GM19193 (cell line): ENCODE data around the gene OXCT1.

Experiments used
- POLR2A ChIP-seq: IDR thresholded peaks from 4 replicates; pipeline ENCODE4 v1.6.1; 2011; ENCODE audit not compliant: insufficient read depth, insufficient read length; ENCODE audit errors: extremely low read depth

The OXCT1 gene

DNA sequence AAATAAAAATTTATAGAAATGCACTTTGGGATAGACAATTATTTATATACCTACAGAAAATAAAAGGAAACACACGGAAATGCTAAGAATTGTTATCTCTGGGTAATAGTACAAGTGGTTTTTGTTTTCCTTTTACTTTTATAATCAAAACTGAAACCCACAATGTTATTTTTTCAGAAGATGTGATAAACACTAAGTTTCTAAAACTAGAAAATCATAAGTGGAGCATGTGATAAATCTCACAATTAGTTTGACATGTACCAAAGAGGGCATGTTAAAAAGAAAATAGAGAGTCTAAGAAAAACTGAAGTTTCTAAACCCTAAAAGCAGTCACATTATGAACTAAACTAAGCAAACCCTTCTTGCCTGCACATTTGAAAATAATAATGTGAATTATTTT is 61.1 kb downstream of the OXCT1 start:
- no peak for TF ChIP-seq POLR2A

DNA sequence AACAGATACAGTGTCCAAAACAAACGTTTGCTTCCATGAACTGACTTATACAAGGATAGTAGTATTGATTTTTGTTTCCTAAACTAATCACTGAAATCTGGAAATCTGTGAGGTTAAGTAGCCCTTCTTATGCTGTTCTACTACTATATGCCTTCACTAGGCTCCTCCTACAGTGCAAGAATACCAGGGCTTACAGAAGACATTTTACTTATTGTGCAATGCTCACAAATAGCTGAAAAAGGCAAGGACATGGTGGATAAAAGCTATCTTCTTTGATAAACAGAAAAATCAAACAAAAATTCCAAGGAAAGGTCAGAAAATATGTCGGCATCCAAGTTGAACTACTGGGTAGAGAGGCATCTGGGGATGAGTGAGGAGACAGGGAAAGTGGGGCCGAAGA is 61.9 kb downstream of the OXCT1 start:
- no peak for TF ChIP-seq POLR2A

DNA sequence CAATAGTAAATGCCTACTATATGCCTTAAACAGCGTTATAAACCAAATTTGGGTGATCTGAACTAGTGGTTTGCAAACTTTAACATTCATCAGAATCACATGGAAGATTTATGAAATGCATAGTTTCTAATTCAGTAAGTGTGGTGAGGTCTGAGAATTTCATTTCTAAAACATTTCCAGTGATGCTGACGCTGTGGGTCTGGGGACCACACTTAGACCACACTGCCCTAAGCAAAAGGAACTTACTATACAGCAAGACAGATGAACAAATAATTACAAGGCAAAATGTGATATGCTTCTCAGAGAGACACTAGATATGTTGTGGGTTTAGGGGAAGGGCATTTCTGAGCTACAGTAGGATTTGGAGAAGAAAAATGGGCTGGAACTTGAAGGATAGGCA is 72.6 kb downstream of the OXCT1 start:
- TF ChIP-seq POLR2A: no peak

DNA sequence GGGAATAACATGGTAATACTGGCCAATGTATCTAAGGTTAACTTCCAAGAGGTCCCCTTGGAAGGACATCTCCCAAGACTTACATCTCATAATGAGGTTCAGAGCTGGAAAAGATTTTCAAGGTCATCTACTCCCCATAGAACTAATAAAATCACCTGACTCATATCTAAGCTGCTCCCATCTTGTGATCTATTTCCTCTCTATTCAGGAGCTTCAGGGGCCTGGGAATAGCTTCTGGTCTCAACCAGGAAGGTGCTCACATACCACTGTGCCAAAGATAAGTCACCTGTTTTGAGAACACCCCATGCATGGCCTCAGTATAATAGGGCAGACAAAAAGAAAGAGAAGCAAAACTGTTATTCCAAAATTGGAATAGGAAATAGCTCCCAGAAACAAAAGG is 74.2 kb downstream of the OXCT1 start:
- TF ChIP-seq POLR2A: no peak

DNA sequence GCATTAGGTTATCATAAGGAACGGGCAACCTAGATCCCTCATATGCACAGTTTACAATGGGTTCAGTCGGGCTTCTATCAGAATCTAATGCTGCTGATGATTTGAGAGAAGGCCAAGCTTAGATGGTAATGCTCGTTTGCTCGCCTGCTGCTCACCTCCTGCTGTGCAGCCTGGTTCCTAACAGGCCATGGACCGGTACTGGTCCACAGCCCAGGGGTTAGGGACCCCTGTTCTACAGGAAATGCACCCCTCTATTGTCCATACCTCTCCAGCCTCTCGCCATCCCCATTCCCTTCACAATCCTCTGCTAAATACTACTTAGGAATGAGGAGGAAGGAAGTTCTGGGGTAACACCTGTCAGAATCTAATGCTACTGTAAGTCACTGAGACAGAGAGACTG is 75.1 kb downstream of the OXCT1 start:
- TF ChIP-seq POLR2A: no peak

DNA sequence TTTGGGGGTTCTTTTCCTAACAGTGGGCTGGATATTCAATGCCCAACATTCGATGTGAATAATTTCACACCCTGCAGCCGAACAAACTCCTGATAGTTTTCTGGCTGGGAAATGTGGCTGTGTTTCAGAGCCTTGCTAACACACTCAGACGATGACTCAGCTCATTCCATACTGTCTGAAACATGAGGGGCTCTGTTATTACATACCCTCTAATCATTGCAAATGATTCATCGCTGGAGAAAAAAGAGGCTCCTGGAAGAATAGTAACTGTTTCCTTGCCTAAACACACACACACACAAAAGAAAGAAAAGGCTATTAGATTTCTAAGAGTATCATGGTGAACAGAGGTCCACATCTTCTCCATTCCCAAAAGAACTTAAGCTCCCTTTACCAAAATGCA is 75.8 kb downstream of the OXCT1 start:
- no peak for TF ChIP-seq POLR2A

DNA sequence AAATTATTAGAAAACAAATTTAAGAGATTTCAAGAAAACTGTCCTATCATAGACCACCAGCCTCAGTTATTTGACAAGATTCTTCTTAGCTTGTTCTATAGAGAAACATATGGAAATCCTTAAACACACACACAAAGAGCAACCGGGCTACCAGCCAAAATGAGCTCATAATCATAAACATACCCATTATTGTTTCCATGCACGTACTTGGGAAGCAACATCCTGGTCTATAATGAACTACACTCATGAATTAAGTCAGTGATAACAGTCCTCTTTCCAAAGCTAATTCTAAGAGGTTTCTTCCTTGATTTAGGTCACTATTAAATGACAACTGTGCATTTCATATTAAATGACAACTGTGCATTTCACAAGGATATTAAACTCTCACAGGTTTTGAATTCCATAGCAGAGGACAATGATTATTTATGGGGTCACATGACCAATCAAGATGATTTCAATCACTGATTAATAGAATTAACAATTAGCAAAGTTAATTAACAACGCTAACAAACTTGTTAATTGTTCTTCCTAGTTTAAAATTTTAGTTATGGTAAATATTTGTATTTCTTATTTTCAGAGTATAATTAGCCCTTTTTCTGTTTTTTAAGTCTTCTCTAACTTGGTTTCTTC is 77.0 kb downstream of the OXCT1 start:
- no peak for TF ChIP-seq POLR2A

DNA sequence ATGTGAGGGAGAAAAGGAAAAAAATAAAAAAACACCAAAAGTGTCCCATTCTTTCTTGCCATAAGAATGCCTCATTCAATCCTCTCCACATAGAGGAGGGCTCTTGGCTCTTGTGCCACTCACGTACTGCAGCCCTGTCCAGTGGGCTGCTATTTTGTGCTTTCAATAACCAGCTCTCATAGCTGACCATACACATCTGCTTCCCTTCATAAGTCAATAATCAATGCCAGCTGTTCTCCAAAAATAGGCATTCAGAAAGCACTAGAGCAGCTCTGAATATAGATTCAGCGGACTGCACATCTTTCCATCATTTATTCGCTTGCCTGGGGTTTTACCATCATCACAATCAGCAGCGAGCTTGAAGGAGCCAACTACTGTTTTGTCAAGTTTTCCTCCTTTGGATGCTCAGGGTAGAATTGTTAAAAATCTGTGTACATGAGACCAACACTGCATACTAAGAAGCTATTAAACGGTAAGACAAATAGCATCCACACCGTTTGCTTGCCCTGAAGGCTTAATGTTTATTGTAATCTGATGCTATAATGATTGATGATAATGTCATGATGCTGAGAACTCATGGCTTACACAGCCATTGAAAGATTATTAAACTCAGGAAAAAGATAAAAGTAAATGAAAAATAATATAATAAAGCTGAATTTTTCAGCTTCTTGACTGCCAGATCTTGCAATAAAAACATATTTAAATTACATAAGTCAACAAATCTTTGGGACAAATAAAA is 80.0 kb downstream of the OXCT1 start:
- no peak for TF ChIP-seq POLR2A

DNA sequence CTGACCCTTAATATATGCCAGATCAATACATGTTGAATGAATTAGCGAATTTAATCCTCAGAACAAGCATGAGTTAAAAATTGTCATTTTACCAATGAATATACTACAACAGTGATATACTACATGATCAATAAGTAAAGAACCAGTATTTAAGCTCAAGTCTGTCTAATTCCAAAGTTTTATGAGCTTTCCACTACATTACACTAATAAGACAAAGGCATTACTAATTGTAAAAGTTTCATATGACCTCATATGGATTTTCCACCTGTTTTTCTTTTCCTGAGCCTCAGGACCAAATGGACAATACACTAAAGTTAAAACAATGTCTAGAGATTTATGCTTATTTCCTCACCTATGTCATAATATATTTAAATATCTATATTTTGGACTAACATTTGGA is 80.8 kb downstream of the OXCT1 start:
- no peak for TF ChIP-seq POLR2A

DNA sequence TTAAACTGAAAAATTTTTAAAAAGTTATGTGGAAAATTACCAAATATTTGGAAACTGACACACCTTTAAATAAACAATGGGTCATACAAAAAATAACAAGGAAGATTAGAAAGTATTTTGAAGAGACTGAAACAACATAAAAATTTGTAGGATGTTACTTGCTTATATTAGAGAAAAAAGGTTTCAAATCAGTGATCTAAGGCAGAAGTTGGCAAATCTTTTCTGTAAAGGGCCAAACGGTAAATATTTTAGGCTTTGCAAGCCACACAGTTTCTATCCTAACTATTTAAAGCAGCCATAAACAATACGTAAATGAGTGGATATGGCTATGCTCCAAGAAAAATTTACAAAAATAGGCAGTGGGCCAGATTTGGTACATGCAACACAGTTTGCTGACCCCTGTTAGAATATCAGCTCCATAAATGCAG is 81.3 kb downstream of the OXCT1 start:
- TF ChIP-seq POLR2A: no peak

DNA sequence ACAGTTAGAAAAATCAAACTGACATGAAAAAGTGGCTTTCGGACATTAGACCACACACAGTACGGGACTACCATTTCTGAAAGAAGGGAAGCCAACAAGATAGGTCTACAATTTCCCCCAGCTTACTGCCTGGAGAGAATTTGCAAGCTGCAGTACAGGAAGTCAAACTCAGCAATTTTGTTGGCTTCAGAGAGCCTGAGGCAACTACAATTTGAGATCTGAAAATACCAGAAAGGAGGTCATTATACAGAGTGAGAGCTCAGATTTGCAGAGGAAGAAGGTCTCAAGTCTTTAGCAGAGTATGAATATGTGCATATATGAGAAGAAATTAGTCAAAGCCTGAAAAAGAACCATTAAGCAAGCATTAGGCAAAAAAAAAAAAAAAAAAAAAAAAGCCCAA is 83.0 kb downstream of the OXCT1 start:
- TF ChIP-seq POLR2A: no peak

DNA sequence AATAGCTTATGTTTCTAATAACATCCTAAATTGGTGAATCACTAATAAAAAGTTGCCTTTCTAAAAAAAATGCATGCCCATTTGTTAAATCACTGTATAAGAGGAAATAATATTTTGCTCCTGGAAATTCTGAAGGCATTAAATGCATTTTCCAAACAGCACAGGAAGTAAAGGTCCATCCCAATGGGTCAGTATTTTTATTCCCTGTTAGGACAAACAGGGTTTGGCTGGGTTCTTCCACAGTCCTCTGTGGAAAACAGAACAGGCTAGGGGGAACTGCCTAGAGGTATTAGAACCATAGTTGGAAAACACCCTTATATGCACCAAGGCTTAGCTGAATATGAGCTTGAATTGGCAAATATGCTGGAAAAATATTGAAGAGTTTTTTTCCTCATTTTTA is 85.2 kb downstream of the OXCT1 start:
- no peak for TF ChIP-seq POLR2A

DNA sequence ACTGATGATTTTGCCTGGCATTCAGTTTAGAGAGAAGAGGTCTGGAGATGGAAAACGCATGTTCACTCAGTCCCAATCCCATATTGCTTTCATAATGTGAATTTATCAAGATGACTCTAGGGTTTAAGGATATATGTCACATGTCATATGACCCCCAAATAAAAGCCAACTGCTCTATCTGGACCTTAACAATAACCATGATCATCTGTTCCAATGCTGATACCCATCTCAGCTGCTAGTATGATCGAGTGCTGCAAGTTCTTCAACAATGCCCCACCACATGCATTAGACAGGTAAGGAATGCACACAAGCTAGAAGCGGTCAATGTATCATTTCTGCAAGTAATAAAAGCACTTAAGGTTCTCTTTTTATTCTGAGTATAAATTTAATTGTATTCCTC is 91.8 kb downstream of the OXCT1 start:
- no peak for TF ChIP-seq POLR2A

DNA sequence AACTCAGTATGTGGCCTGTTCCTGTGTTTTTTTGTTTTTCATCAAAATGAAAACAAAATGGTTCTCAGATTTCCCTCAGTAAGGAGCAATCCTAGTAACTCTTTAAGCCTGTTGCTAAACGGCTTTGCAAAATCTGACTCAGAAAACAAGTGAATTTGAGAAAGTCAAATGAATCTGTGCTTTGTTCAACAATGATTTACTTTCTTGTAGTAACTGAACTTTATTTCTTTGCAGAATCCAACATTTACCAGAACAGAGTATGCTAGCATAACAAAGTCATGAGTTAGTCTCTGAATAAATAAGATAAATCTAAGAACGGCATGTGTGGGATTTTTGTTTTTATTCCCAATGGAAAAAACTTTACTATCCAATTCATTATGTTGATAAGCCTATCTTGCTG is 93.8 kb downstream of the OXCT1 start:
- TF ChIP-seq POLR2A: no peak

DNA sequence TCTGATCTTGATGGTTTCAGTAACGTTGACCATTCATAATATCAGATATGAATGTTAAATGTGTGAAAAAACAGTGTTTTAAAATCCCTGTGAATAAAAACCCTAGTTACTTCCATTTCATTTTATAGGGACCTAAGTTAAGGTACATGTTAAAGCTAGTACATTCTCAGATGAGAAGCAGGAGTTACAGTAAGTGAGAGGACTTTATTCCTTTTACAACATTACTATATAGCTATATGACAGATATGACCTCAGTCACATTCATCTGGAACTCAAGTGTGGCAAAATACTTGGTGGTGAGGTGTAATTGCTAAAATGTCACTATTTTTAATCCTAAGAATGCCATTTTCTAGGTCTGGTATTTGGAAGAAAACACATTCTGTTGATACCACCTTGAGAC is 96.4 kb downstream of the OXCT1 start:
- no peak for TF ChIP-seq POLR2A

DNA sequence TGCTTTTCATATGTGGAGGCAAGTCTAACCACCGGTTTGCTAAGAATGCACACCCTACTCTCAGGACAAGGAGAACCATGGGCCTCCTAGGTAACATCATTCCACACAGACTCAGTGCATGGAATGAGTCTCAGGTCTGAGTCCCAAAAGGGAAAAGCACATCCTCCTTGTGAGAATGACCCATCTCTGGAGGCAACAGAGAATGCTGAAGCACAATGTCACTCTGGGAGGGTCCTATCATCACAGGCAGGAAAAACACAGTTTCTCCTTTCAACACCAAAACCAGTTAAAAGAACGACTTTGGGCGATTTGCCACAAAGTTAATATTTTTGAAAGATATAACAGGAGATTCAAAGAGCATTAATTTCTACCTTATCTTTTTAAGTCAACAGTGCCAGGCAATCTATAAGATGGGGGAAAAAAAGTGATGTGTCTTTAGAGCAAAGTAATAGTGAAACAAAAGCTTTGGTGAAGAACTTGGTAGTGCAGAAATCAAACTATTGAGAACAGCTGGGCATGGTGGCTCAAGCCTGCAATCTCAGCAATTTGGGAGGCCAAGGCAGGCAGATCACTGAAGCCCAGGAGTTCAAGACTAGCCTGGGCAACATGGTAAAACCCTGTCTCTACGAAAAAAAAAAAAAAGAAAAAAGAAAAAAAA is 97.3 kb downstream of the OXCT1 start:
- no peak for TF ChIP-seq POLR2A
